H1 (cell line): Measurements from ENCODE around the gene COL6A3. TPM values are rescaled to one million over a fixed set of nuclear protein-coding genes. Genes with fewer than 3 reads are reported as not detected.

ENCODE experiments used
- CTCF ChIA-PET: fragments of 300-600 bp; sonication (Branson Sonifier 250); formaldehyde crosslinking; loops from one replicate; lab custom pipeline; 2021; ENCODE audit not compliant: partially characterized antibody; lab: Charles Lee
- POLR2A ChIA-PET: fragments of 300-600 bp; sonication (Branson Sonifier 250); formaldehyde crosslinking; loops from one replicate; lab custom pipeline; 2021; ENCODE audit warnings: inconsistent platforms; ENCODE audit not compliant: partially characterized antibody; lab: Charles Lee
- DNase-seq, 2 experiments: peaks; one replicate each; pipeline versions ENCODE4 v3.0.0 to v3.0.0-alpha.2; 2010 to 2022; ENCODE audit warnings: low spot score in 2 of 2, low read depth in 1 of 2, mixed read lengths in 1 of 2
- FAIRE-seq: peaks from 2 replicates; lab custom pipeline; 2011; peaks lifted over from hg19 to GRCh38; lab: Jason Lieb, UNC
- H2AFZ ChIP-seq: 2 replicates; pipeline ENCODE4 v1.8.1; 2012; ENCODE audit warnings: low read length, inconsistent platforms
- H2AK5ac ChIP-seq: 2 replicates; pipeline ENCODE4 v1.6.1; 2013; ENCODE audit warnings: low read depth, low read length
- H2BK120ac ChIP-seq: replicated peaks from 2 replicates; pipeline ENCODE3; 2013; ENCODE audit warnings: low read depth, low read length, inconsistent platforms
- H2BK12ac ChIP-seq: 2 replicates; pipeline ENCODE4 v1.6.1; 2013; ENCODE audit warnings: low read depth, low read length
- H2BK15ac ChIP-seq: 2 replicates; pipeline ENCODE4 v1.6.1; 2013; ENCODE audit warnings: low read length
- H2BK20ac ChIP-seq: 2 replicates; pipeline ENCODE4 v1.6.1; 2013; ENCODE audit warnings: low read length
- H2BK5ac ChIP-seq: 2 replicates; pipeline ENCODE4 v1.6.1; 2013; ENCODE audit warnings: low read depth, low read length
- H3K14ac ChIP-seq: 2 replicates; pipeline ENCODE4 v1.6.1; 2013; ENCODE audit warnings: inconsistent platforms; ENCODE audit not compliant: insufficient read length
- H3K18ac ChIP-seq: 2 replicates; pipeline ENCODE4 v1.6.1; 2013; ENCODE audit warnings: low read length; ENCODE audit errors: extremely low read depth
- H3K23ac ChIP-seq: 2 replicates; pipeline ENCODE4 v1.6.1; 2013; ENCODE audit warnings: inconsistent platforms; ENCODE audit not compliant: insufficient read length
- H3K23me2 ChIP-seq: 2 replicates; pipeline ENCODE4 v1.6.1; 2013; ENCODE audit warnings: low read depth, low read length
- H3K27ac ChIP-seq: 2 replicates; pipeline ENCODE4 v1.6.1; 2011; ENCODE audit warnings: low read depth, low read length, inconsistent platforms
- H3K27me3 ChIP-seq, 4 experiments: replicated peaks in 1 of 4; 1 replicate in 1 of 4; 2 replicates in 3 of 4; pipeline versions ENCODE4 v1.6.1 to v1.8.1; 2011 to 2013; ENCODE audit warnings: low read length in 3 of 4, mild to moderate bottlenecking in 3 of 4, inconsistent platforms in 2 of 4, mixed read lengths in 2 of 4, moderate library complexity in 1 of 4; ENCODE audit not compliant: control insufficient read depth in 3 of 4, insufficient read depth in 3 of 4; ENCODE audit errors: extremely low read depth in 1 of 4
- H3K36me3 ChIP-seq, 4 experiments: 2 replicates each; pipeline versions ENCODE4 v1.6.1 to v1.8.1; 2011 to 2013; ENCODE audit warnings: mild to moderate bottlenecking in 4 of 4, low read length in 3 of 4, moderate library complexity in 2 of 4, control low read depth in 1 of 4, inconsistent platforms in 1 of 4; ENCODE audit not compliant: insufficient read depth in 4 of 4, control insufficient read depth in 2 of 4
- H3K4ac ChIP-seq: replicated peaks from 2 replicates; pipeline ENCODE3; 2013; ENCODE audit warnings: low read length, low read depth, mixed read lengths, inconsistent platforms; ENCODE audit not compliant: insufficient read length
- H3K4me1 ChIP-seq, 4 experiments: replicated peaks in 1 of 4; 1 replicate in 1 of 4; 2 replicates in 3 of 4; pipeline versions ENCODE4 v1.6.1 to v1.8.1; 2011 to 2013; ENCODE audit warnings: low read length in 3 of 4, inconsistent platforms in 2 of 4, mixed read lengths in 1 of 4; ENCODE audit not compliant: insufficient read depth in 4 of 4, control insufficient read depth in 3 of 4
- H3K4me2 ChIP-seq, 2 experiments: 2 replicates each; pipeline versions ENCODE4 v1.6.1 to v1.8.1; 2011 to 2013; ENCODE audit warnings: low read depth in 2 of 2, low read length in 2 of 2, control low read depth in 1 of 2, inconsistent platforms in 1 of 2, mild to moderate bottlenecking in 1 of 2; ENCODE audit not compliant: insufficient read depth in 1 of 2
- H3K4me3 ChIP-seq, 4 experiments: fragments of 200-600, 300-600 bp in 1 of 4; sonication (generic), shearing (Covaris generic), sonication (Bioruptor Twin) in 1 of 4; 2 replicates each; pipeline versions ENCODE4 v1.5.1 to v1.8.1; 2011 to 2016; ENCODE audit warnings: low read length in 4 of 4, low read depth in 3 of 4, control low read depth in 2 of 4, inconsistent platforms in 2 of 4, mild to moderate bottlenecking in 2 of 4, mixed read lengths in 1 of 4, moderate library complexity in 1 of 4; ENCODE audit not compliant: insufficient read depth in 2 of 4; ENCODE audit errors: extremely low read depth in 1 of 4
- H3K56ac ChIP-seq: replicated peaks from 2 replicates; pipeline ENCODE3; 2013; ENCODE audit warnings: low read depth, mild to moderate bottlenecking, mixed read lengths, low read length, inconsistent platforms; ENCODE audit not compliant: insufficient read length
- H3K79me1 ChIP-seq: 2 replicates; pipeline ENCODE4 v1.6.1; 2013; ENCODE audit warnings: low read depth, low read length, control low read depth
- H3K79me2 ChIP-seq, 2 experiments: 2 replicates each; pipeline versions ENCODE4 v1.6.1 to v1.8.1; 2012 to 2013; ENCODE audit warnings: low read length in 2 of 2, mild to moderate bottlenecking in 2 of 2, inconsistent platforms in 1 of 2; ENCODE audit not compliant: insufficient read depth in 2 of 2, control insufficient read depth in 1 of 2
- H3K9ac ChIP-seq, 4 experiments: replicated peaks in 1 of 4; 1 replicate in 1 of 4; 2 replicates in 3 of 4; pipeline versions ENCODE4 v1.6.1 to v1.8.1; 2011 to 2013; ENCODE audit warnings: low read depth in 3 of 4, low read length in 3 of 4, control low read depth in 2 of 4, mild to moderate bottlenecking in 2 of 4, moderate library complexity in 2 of 4, inconsistent platforms in 1 of 4; ENCODE audit errors: extremely low read depth in 1 of 4
- H3K9me3 ChIP-seq, 2 experiments: 2 replicates each; pipeline versions ENCODE4 v1.6.1 to v1.8.1; 2012 to 2013; ENCODE audit warnings: mild to moderate bottlenecking in 2 of 2, moderate library complexity in 2 of 2, control low read depth in 1 of 2, inconsistent platforms in 1 of 2, low read depth in 1 of 2, low read length in 1 of 2, mixed read lengths in 1 of 2; ENCODE audit not compliant: insufficient read depth in 2 of 2
- H4K20me1 ChIP-seq, 2 experiments: replicated peaks in 1 of 2; 2 replicates each; pipeline versions ENCODE3 to v1.8.1; 2011 to 2013; ENCODE audit warnings: inconsistent platforms in 2 of 2, low read length in 2 of 2, mild to moderate bottlenecking in 1 of 2; ENCODE audit not compliant: insufficient read depth in 2 of 2, control insufficient read depth in 1 of 2
- H4K5ac ChIP-seq: 2 replicates; pipeline ENCODE4 v1.6.1; 2013; ENCODE audit warnings: low read length, low read depth, mixed read lengths, inconsistent platforms; ENCODE audit not compliant: insufficient read length
- H4K8ac ChIP-seq: 2 replicates; pipeline ENCODE4 v1.8.0; 2013; ENCODE audit warnings: mild to moderate bottlenecking, moderate library complexity, low read length, inconsistent platforms; ENCODE audit not compliant: insufficient read depth; ENCODE audit errors: extremely low read depth
- H4K91ac ChIP-seq: replicated peaks from 2 replicates; pipeline ENCODE3; 2013; ENCODE audit warnings: low read length, mixed read lengths, inconsistent platforms; ENCODE audit not compliant: insufficient read length
- CEBPB ChIP-seq: IDR thresholded peaks from 2 replicates; pipeline ENCODE4 v1.6.1; 2012; ENCODE audit warnings: low read depth, low read length
- CHD1 ChIP-seq: IDR thresholded peaks from 2 replicates; pipeline ENCODE4 v1.6.1; 2012; ENCODE audit warnings: low read depth, low read length, improper control_type of control experiment
- CREB1 ChIP-seq: IDR thresholded peaks from 2 replicates; pipeline ENCODE4 v1.6.1; 2012; ENCODE audit warnings: inconsistent platforms
- FOSL1 ChIP-seq: IDR thresholded peaks from 2 replicates; pipeline ENCODE4 v1.6.1; 2011; ENCODE audit warnings: mild to moderate bottlenecking, low read depth, low read length, moderate library complexity; ENCODE audit not compliant: insufficient read depth
- JUN ChIP-seq: IDR thresholded peaks from 2 replicates; pipeline ENCODE4 v1.6.1; 2011; ENCODE audit warnings: low read depth, mild to moderate bottlenecking, improper control_type of control experiment, low read length
- KDM1A ChIP-seq: fragments of 200-600, 300-600 bp; sonication (generic); IDR thresholded peaks from 2 replicates; pipeline ENCODE4 v1.7.1; 2016; ENCODE audit warnings: mild to moderate bottlenecking, low read length, borderline replicate concordance
- NANOG ChIP-seq: IDR thresholded peaks from 2 replicates; pipeline ENCODE4 v1.6.1; 2011; ENCODE audit warnings: low read length, low read depth, mild to moderate bottlenecking, inconsistent platforms; ENCODE audit not compliant: insufficient read depth, poor library complexity, severe bottlenecking
- POLR2AphosphoS5 ChIP-seq: IDR thresholded peaks from 2 replicates; pipeline ENCODE4 v1.6.1; 2011; ENCODE audit warnings: low read depth, low read length
- POU5F1 ChIP-seq: IDR thresholded peaks from 2 replicates; pipeline ENCODE4 v1.6.1; 2011; ENCODE audit warnings: low read depth, mild to moderate bottlenecking, low read length, moderate library complexity
- RBBP5 ChIP-seq: IDR thresholded peaks from 2 replicates; pipeline ENCODE4 v1.7.1; 2012; ENCODE audit warnings: low read depth, mild to moderate bottlenecking, inconsistent platforms, low read length, moderate library complexity, borderline replicate concordance
- SIN3A ChIP-seq, 2 experiments: IDR thresholded peaks in 1 of 2; conservative IDR thresholded peaks in 1 of 2; 2 replicates each; pipeline ENCODE4 v1.6.1; 2011 to 2012; ENCODE audit warnings: low read length in 2 of 2, improper control_type of control experiment in 1 of 2, low read depth in 1 of 2, mild to moderate bottlenecking in 1 of 2
- SP2 ChIP-seq: IDR thresholded peaks from 2 replicates; pipeline ENCODE4 v1.6.1; 2012; ENCODE audit warnings: mild to moderate bottlenecking, low read length, inconsistent platforms
- WGBS, 2 experiments: shearing (Covaris generic) in 1 of 2; methylation state at CpG; one replicate each; pipeline versions ENCODE4 v1.1.6 to v1.1.7; 2013 to 2015; ENCODE audit warnings: low lambda C conversion rate in 2 of 2, mixed read lengths in 2 of 2, inconsistent platforms in 1 of 2, low coverage in 1 of 2, missing lambda C conversion rate in 1 of 2; ENCODE audit not compliant: insufficient replicate concordance in 2 of 2, insufficient coverage in 1 of 2, insufficient read length in 1 of 2; ENCODE audit errors: extremely low coverage in 1 of 2, missing lambda C conversion rate in 1 of 2; 5-methylcytosine and 5-hydroxymethylcytosine counted together
- polyA plus RNA-seq, 7 experiments: library from polyadenylated mRNA; depleted of rRNA in 3 of 7; stranded (reverse) in 5 of 7; unstranded in 2 of 7; fragments of >200 nt in 5 of 7; fragments of 200-250 nt in 2 of 7; gene quantifications; 1 replicate in 5 of 7; 2 replicates in 1 of 7; 4 replicates in 1 of 7; pipeline versions ENCODE4 v1.2.1 to v1.2.3, GENCODE V29; 2011 to 2013; ENCODE audit warnings: missing spikeins in 2 of 7, mixed read lengths in 2 of 7
- total RNA-seq: library from RNA; stranded (reverse); fragmentation: NEBNext Ultra II Directional; extraction: Animal tissue kit (Norgen Biotek cat#: 25700); gene quantifications from 2 replicates; pipeline ENCODE4 v1.2.1, GENCODE V29; 2021
- TF ChIP-seq, protein P1 (sequence below): IDR thresholded peaks from 2 replicates; pipeline ENCODE4 v1.6.1; 2011; ENCODE audit warnings: low read length, improper control_type of control experiment

Gene COL6A3
- total and polyA plus RNA-seq, 2 of the 8 experiments (the other 6 are each of a cell fraction or from before 2014, with no cell fraction given), result 1.2 to 3.4 TPM

GRCh38 chr2:237388036-237388435 lies 25.9 kb downstream of the COL6A3 start:
- no peak overlapping the region for H3K9ac ChIP-seq
- H3K4me1 ChIP-seq, result no peaks in the 10 kb centered on the region
- no peak overlapping the region for H3K23ac ChIP-seq
- H2BK5ac ChIP-seq, result no peak overlapping the region
- H3K4ac ChIP-seq, result no peak overlapping the region
- 79% methylated on average over 5 of the region's 5 CpGs; no CpG with 5 or more reads in 1 of the 2 experiments for WGBS, 2 experiments
- H3K79me1 ChIP-seq, result no peaks in the 10 kb centered on the region
- H3K4me3 ChIP-seq, result no peak overlapping the region
- TF ChIP-seq RBBP5, result no peak
- TF ChIP-seq, protein P1, sequence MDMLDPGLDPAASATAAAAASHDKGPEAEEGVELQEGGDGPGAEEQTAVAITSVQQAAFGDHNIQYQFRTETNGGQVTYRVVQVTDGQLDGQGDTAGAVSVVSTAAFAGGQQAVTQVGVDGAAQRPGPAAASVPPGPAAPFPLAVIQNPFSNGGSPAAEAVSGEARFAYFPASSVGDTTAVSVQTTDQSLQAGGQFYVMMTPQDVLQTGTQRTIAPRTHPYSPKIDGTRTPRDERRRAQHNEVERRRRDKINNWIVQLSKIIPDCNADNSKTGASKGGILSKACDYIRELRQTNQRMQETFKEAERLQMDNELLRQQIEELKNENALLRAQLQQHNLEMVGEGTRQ, result no peak
- TF ChIP-seq CEBPB, result no peak
- TF ChIP-seq CREB1, result no peak
- TF ChIP-seq NANOG, result no peak
- no peak for TF ChIP-seq SIN3A (conservative IDR thresholded peaks at IDR 0.05 in 1 of 2, IDR thresholded peaks at IDR 0.05 in 1 of 2; ENCODE audit: low read depth in 1 of 2, low read length in 2 of 2)
- no peak for TF ChIP-seq CHD1
- TF ChIP-seq POU5F1, result no peak
- TF ChIP-seq POLR2AphosphoS5, result no peak
- no peak for TF ChIP-seq JUN
- no peak for TF ChIP-seq SP2
- TF ChIP-seq FOSL1, result no peak
- no peak for TF ChIP-seq KDM1A
- DNase-seq (no peak), FAIRE-seq (no peak)
- no peak overlapping the region for H3K18ac ChIP-seq
- no peak overlapping the region for H2BK15ac ChIP-seq
- no peak overlapping the region for H3K14ac ChIP-seq
- H3K36me3 ChIP-seq, result no peaks in the 10 kb centered on the region
- no peak overlapping the region for H2AFZ ChIP-seq
- H4K5ac ChIP-seq, result no peak overlapping the region
- no peak overlapping the region for H2BK12ac ChIP-seq
- no peaks in the 10 kb centered on the region for H3K23me2 ChIP-seq
- CTCF ChIA-PET, result no interaction called here
- H2BK120ac ChIP-seq, result no peak overlapping the region
- no peaks in the 10 kb centered on the region for H3K27me3 ChIP-seq
- H2AK5ac ChIP-seq, result no peak overlapping the region
- H3K56ac ChIP-seq, result no peak overlapping the region
- H3K27ac ChIP-seq, result no peak overlapping the region
- H4K8ac ChIP-seq, result no peak overlapping the region
- no peak overlapping the region for H2BK20ac ChIP-seq
- H3K4me2 ChIP-seq, result no peak overlapping the region
- H4K20me1 ChIP-seq, result no peaks in the 10 kb centered on the region
- POLR2A ChIA-PET, result no interaction called here
- no peaks in the 10 kb centered on the region for H3K9me3 ChIP-seq
- no peaks in the 10 kb centered on the region for H3K79me2 ChIP-seq
- H4K91ac ChIP-seq, result no peak overlapping the region
